Measurements from ENCODE around the gene ELF1.
A peak's percentile ranks its signal among the peaks of the same experiment; 100 is the strongest.

The ELF1 gene

GRCh38 chr13:40971321-40971720, 47.8 kb downstream of the ELF1 start:
- H3K36me3 ChIP-seq (ENCODE audit: insufficient read depth, low read length) = peaks cover 59% of the 10 kb centered on the region
- TF ChIP-seq, protein P1, sequence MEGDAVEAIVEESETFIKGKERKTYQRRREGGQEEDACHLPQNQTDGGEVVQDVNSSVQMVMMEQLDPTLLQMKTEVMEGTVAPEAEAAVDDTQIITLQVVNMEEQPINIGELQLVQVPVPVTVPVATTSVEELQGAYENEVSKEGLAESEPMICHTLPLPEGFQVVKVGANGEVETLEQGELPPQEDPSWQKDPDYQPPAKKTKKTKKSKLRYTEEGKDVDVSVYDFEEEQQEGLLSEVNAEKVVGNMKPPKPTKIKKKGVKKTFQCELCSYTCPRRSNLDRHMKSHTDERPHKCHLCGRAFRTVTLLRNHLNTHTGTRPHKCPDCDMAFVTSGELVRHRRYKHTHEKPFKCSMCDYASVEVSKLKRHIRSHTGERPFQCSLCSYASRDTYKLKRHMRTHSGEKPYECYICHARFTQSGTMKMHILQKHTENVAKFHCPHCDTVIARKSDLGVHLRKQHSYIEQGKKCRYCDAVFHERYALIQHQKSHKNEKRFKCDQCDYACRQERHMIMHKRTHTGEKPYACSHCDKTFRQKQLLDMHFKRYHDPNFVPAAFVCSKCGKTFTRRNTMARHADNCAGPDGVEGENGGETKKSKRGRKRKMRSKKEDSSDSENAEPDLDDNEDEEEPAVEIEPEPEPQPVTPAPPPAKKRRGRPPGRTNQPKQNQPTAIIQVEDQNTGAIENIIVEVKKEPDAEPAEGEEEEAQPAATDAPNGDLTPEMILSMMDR (IDR thresholded peaks at IDR 0.05; ENCODE audit: low read length) = no peak
- TF ChIP-seq EZH2 (IDR thresholded peaks at IDR 0.05; ENCODE audit: borderline replicate concordance, low read length) = no peak

GRCh38 chr13:40970803-40971202, 48.3 kb downstream of the ELF1 start:
- TF ChIP-seq, protein P1 (IDR thresholded peaks at IDR 0.05; ENCODE audit: low read length) = no peak
- no peak for TF ChIP-seq EZH2 (IDR thresholded peaks at IDR 0.05; ENCODE audit: borderline replicate concordance, low read length)
- H3K36me3 ChIP-seq (ENCODE audit: insufficient read depth, low read length) = peaks cover 54% of the 10 kb centered on the region
- no peaks in the 10 kb centered on the region for H3K9me2 ChIP-seq (ENCODE audit: low read depth, low read length)
- peak overlapping the region; percentile 33 for H3K4me3 ChIP-seq (ENCODE audit: low read depth, low read length, poor library complexity, severe bottlenecking)
- peaks cover 6% of the 10 kb centered on the region; the same call in 1 of the 2 replicates for H4K20me1 ChIP-seq (ENCODE audit: insufficient read depth, low read length)
- no peak overlapping the region for H2AFZ ChIP-seq (ENCODE audit: low read length)
- H3K4me1 ChIP-seq (ENCODE audit: insufficient read depth, low read length, severe bottlenecking) = peaks cover 100% of the 10 kb centered on the region
- H3K27ac ChIP-seq (ENCODE audit: low read depth, low read length, poor library complexity, severe bottlenecking) = peak overlapping the region; percentile 55
- H3F3A ChIP-seq (ENCODE audit: insufficient read depth, low read length) = 0 out of 2 replicates have a peak, but pooled peaks cover 4% of the 10 kb centered on the region
- H3K9me3 ChIP-seq (ENCODE audit: low read length) = no peaks in the 10 kb centered on the region
- H3K79me2 ChIP-seq (ENCODE audit: insufficient read depth, low read length) = peaks cover 100% of the 10 kb centered on the region
- no peaks in the 10 kb centered on the region for H3K27me3 ChIP-seq (ENCODE audit: insufficient read depth, low read length)
- peak overlapping the region; percentile 19; the same call in 1 of the 2 replicates for H3K9ac ChIP-seq (ENCODE audit: low read length)
- H3K4me2 ChIP-seq (ENCODE audit: low read length) = peak overlapping the region; percentile 78

More at GRCh38 chr13:40971321-40971720, 47.8 kb downstream of the ELF1 start:
- peaks cover 6% of the 10 kb centered on the region; the same call in 1 of the 2 replicates for H4K20me1 ChIP-seq (ENCODE audit: insufficient read depth, low read length)
- 0 out of 2 replicates have a peak, but pooled peaks cover 4% of the 10 kb centered on the region for H3F3A ChIP-seq (ENCODE audit: insufficient read depth, low read length)
- no peaks in the 10 kb centered on the region for H3K27me3 ChIP-seq (ENCODE audit: insufficient read depth, low read length)
- H3K9ac ChIP-seq (ENCODE audit: low read length) = peak overlapping the region; percentile 8; the same call in 1 of the 2 replicates
- peak overlapping the region; percentile 78 for H3K4me2 ChIP-seq (ENCODE audit: low read length)
- peaks cover 100% of the 10 kb centered on the region for H3K79me2 ChIP-seq (ENCODE audit: insufficient read depth, low read length)
- H2AFZ ChIP-seq (ENCODE audit: low read length) = no peak overlapping the region
- H3K4me1 ChIP-seq (ENCODE audit: insufficient read depth, low read length, severe bottlenecking) = peaks cover 100% of the 10 kb centered on the region
- no peaks in the 10 kb centered on the region for H3K9me3 ChIP-seq (ENCODE audit: low read length)
- H3K4me3 ChIP-seq (ENCODE audit: low read depth, low read length, poor library complexity, severe bottlenecking) = peak overlapping the region; percentile 11
- H3K9me2 ChIP-seq (ENCODE audit: low read depth, low read length) = no peaks in the 10 kb centered on the region
- H3K27ac ChIP-seq (ENCODE audit: low read depth, low read length, poor library complexity, severe bottlenecking) = peak overlapping the region; percentile 55

DNA sequence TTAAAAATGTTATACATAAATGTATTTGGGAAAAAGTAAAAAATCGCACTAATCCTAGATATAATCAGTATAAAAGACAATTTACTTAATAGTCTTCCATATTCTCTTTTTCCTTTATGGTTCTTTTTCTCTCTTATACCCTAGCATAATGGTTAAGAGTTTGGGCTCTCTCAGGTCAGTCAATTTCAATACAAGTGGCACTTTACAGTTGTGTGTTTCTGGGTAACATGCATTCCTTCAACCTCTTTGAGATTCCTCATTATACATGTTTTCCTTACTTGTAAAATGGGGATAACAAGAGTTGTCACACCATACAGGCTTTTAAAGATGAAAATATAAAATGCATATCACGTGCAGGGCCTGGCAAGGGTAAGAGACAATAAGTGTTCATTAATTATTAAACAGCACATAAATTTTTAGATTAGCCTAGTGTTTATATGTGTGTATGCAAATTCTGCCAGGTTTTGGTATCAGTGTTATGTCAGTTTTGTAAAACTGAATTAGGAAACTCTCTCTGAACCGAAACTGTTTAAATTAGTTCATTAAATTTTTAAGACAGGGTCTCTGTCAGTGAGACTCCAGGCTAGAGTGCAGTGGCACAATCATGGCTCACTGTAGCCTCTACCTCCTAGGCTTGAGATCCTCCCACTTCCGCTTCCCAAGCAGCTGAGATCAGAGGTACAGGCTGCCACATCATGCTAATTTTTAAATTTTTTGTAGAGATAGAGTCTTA, 49.8 kb downstream of the ELF1 start:
- H3K36me3 ChIP-seq (ENCODE audit: insufficient read depth, low read length) = peaks cover 59% of the 10 kb centered on the region
- peaks cover 100% of the 10 kb centered on the region for H3K4me1 ChIP-seq (ENCODE audit: insufficient read depth, low read length, severe bottlenecking)

More for the DNA sequence above, 49.8 kb downstream of the ELF1 start:
- no peak for TF ChIP-seq EZH2 (IDR thresholded peaks at IDR 0.05; ENCODE audit: borderline replicate concordance, low read length)
- TF ChIP-seq, protein P1 (IDR thresholded peaks at IDR 0.05; ENCODE audit: low read length) = no peak
- no peak overlapping the region for H3K9ac ChIP-seq (ENCODE audit: low read length)
- peaks cover 100% of the 10 kb centered on the region for H3K79me2 ChIP-seq (ENCODE audit: insufficient read depth, low read length)
- H3K27ac ChIP-seq (ENCODE audit: low read depth, low read length, poor library complexity, severe bottlenecking) = peak overlapping the region; percentile 55
- H3K9me3 ChIP-seq (ENCODE audit: low read length) = no peaks in the 10 kb centered on the region
- H3K4me3 ChIP-seq (ENCODE audit: low read depth, low read length, poor library complexity, severe bottlenecking) = no peak overlapping the region
- peak overlapping the region; percentile 78 for H3K4me2 ChIP-seq (ENCODE audit: low read length)
- H3K9me2 ChIP-seq (ENCODE audit: low read depth, low read length) = no peaks in the 10 kb centered on the region
- H3F3A ChIP-seq (ENCODE audit: insufficient read depth, low read length) = no peaks in the 10 kb centered on the region
- H3K27me3 ChIP-seq (ENCODE audit: insufficient read depth, low read length) = no peaks in the 10 kb centered on the region
- no peak overlapping the region for H2AFZ ChIP-seq (ENCODE audit: low read length)
- H4K20me1 ChIP-seq (ENCODE audit: insufficient read depth, low read length) = peaks cover 4% of the 10 kb centered on the region; the same call in 1 of the 2 replicates

Measured in OCI-LY1 (cell line).